Vagina (tissue), 2 donors: ENCODE measurements around the gene MAFF. TPM values are rescaled to one million over a fixed set of nuclear protein-coding genes. Genes with fewer than 3 reads are reported as not detected.

Experiments
- DNase-seq, 2 donors: peaks; one replicate each; pipeline ENCODE4 v3.0.0-alpha.2; 2017; ENCODE audit errors: extremely low spot score in 2 of 2
- H3K27ac ChIP-seq: fragments of 200-600 bp; sonication (generic); one replicate; pipeline ENCODE4 v1.5.1; 2019
- H3K27me3 ChIP-seq: fragments of 200-600 bp; sonication (generic); one replicate; pipeline ENCODE4 v1.5.1; 2019
- H3K36me3 ChIP-seq, 2 donors: fragments of 200-600 bp; sonication (generic); one replicate each; pipeline ENCODE4 v1.5.1; 2017 to 2019
- H3K4me1 ChIP-seq: fragments of 200-600 bp; sonication (generic); one replicate; pipeline ENCODE4 v1.5.1; 2019
- H3K4me3 ChIP-seq, 2 donors: fragments of 200-600 bp; sonication (generic); 1 replicate in 1 of 2; 2 replicates in 1 of 2; pipeline ENCODE4 v1.5.1; 2016 to 2019
- H3K9me3 ChIP-seq: fragments of 200-600 bp; sonication (generic); one replicate; pipeline ENCODE4 v1.5.1; 2019
- POLR2A ChIP-seq, 2 donors: fragments of 450-650 bp; IDR thresholded peaks; one replicate each; pipeline ENCODE4 v1.6.1; 2017; ENCODE audit warnings: antibody characterized with exemption in 2 of 2, mild to moderate bottlenecking in 2 of 2, moderate library complexity in 2 of 2
- POLR2AphosphoS5 ChIP-seq, 2 donors: sonication (generic); formaldehyde crosslinking; IDR thresholded peaks; one replicate each; pipeline ENCODE4 v1.9.0; 2017; ENCODE audit warnings: antibody characterized with exemption in 2 of 2, mild to moderate bottlenecking in 2 of 2, low read depth in 1 of 2; ENCODE audit not compliant: insufficient read depth in 1 of 2
- intact Hi-C: fragments of 100-400 bp; cut with DNase I; formaldehyde crosslinking; loops from one replicate; pipeline ENCODE4 v1.15.1; 2023
- total RNA-seq: library from RNA; depleted of rRNA; stranded (reverse); fragments of >200 nt; gene quantifications from one replicate; pipeline ENCODE4 v1.2.3, GENCODE V29; 2016
- TF ChIP-seq, protein P1 (sequence below), 3 experiments: fragments of 450-650 bp in 2 of 3; fragments of 200-600 bp in 1 of 3; sonication (generic) in 1 of 3; IDR thresholded peaks; one replicate each; pipeline ENCODE4 v1.5.1; 2017 to 2019; ENCODE audit warnings: antibody characterized with exemption in 3 of 3, mild to moderate bottlenecking in 2 of 3, moderate library complexity in 2 of 3

The MAFF gene
- total RNA-seq, 1 donor from 2014 or later: 90.6 TPM

DNA sequence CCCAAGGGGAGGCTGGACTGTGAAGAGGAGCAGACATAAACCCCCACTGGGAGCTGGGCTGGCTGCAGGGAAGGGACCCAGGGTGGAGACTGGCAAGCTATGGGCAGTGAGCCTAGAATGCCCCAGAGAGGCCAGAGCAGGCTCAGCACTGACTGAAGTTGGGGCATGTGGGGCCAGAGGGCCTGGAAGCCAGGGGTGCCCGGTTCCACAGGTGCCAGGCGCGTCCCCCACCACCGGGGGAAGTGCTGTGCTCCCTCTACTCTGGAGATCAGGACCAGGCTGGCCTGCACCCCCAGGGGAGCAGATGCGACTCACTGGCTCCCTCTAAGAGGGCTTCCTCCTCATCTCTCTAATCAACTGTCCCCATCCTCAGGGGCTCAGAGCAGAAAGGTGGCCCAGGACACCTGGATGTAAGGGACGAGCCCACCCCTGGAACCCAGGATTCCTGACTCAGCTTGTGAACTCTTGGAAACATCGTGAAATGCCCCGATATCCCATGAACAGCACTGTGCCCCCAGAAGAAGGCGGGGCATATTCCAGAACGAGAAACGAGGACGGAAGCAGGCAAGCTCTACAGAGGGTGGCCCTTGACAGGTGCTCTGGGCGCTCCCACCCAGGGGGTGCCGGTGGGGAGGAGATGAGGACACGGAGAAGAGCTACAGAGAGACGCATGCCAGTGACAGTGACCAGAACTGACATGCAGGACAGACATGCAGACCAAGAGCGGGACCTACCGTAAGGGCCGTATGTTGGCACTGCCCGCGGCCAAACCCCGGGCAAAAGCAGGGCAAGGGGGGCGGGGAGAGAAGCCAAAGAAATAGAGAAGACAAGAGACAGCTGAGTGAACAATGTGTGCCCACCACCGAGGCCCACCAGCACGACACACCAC lies 20.4 kb downstream of the MAFF start:
- intact Hi-C loops: no loop called here
- Histone ChIP-seq H3K36me3 (peaks cover 0 to 35% of the 10 kb centered on the region in 2 donors), H3K9me3 (no peaks in the 10 kb centered on the region), H3K27me3 (no peaks in the 10 kb centered on the region), H3K4me1 (peaks cover 57% of the 10 kb centered on the region), H3K27ac (peak overlapping the region; percentile 59), H3K4me3 (no peak overlapping the region)
- TF ChIP-seq, protein P1, sequence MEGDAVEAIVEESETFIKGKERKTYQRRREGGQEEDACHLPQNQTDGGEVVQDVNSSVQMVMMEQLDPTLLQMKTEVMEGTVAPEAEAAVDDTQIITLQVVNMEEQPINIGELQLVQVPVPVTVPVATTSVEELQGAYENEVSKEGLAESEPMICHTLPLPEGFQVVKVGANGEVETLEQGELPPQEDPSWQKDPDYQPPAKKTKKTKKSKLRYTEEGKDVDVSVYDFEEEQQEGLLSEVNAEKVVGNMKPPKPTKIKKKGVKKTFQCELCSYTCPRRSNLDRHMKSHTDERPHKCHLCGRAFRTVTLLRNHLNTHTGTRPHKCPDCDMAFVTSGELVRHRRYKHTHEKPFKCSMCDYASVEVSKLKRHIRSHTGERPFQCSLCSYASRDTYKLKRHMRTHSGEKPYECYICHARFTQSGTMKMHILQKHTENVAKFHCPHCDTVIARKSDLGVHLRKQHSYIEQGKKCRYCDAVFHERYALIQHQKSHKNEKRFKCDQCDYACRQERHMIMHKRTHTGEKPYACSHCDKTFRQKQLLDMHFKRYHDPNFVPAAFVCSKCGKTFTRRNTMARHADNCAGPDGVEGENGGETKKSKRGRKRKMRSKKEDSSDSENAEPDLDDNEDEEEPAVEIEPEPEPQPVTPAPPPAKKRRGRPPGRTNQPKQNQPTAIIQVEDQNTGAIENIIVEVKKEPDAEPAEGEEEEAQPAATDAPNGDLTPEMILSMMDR (IDR thresholded peaks at IDR 0.05): no peak
- no peak for TF ChIP-seq POLR2AphosphoS5 (IDR thresholded peaks at IDR 0.05; ENCODE audit: insufficient read depth in 1 of 2, low read depth in 1 of 2)
- no peak for TF ChIP-seq POLR2A (IDR thresholded peaks at IDR 0.05)
- DNase-seq: no peak

DNA sequence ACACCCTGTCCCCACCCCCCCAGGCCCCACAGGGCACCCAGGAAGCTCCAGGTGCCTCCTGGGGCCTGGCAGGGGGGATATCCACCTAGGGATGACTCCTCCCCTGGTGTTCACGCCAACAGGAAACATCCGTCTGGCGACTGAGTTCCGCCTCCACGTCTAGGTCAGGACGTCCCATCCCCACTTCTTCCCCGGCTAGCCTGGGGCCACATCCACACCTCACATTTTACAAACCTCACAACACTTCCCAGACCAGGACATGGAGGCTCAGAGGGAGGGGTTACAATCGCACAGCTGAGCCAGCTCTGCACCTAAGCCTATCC lies 21.0 kb downstream of the MAFF start:
- peaks cover 61% of the 10 kb centered on the region for H3K4me1 ChIP-seq
- no peak overlapping the region for H3K4me3 ChIP-seq
- intact Hi-C loops: no loop called here
- H3K27ac ChIP-seq: peak overlapping the region; percentile 59
- H3K9me3 ChIP-seq: no peaks in the 10 kb centered on the region
- peaks cover 0 to 35% of the 10 kb centered on the region in 2 donors for H3K36me3 ChIP-seq
- no peaks in the 10 kb centered on the region for H3K27me3 ChIP-seq
- no peak for DNase-seq
- TF ChIP-seq POLR2AphosphoS5 (IDR thresholded peaks at IDR 0.05; ENCODE audit: insufficient read depth in 1 of 2, low read depth in 1 of 2) (no peak), POLR2A (IDR thresholded peaks at IDR 0.05) (no peak)
- TF ChIP-seq, protein P1 (IDR thresholded peaks at IDR 0.05): no peak

DNA sequence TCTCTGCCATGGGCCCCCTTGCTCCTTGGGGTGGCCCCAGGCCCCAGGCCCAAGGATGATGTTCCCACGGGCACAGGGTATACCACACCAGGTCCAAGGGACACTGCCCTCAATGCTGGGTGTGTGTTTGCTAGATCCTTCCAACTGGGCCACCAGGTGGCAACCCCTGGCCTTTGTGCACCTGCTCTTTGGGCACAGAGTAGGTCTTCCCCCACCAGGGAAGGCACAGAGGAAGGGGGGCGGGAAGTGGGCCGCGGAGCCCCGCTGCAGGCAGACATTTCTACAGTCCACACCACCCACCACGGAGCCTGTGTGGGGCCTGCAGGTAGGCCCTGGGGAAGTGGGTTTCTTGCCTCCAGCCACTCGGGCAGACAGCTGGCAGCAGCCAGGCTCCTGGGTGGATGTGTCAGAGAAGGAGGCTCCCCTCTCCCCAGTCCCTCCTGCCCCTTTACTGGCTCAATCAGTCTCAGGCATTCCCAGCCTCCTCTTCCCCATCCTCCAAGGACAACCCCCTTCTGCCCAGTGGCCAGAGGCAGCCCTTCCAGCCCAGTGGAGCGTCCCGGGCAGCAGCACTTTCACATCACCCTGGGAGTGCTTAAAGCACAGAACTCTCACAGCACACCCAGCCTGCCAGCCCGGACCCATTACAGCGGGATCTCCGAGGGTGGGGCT lies 21.6 kb downstream of the MAFF start:
- DNase-seq: no peak
- no peak overlapping the region for H3K4me3 ChIP-seq
- TF ChIP-seq POLR2AphosphoS5 (IDR thresholded peaks at IDR 0.05; ENCODE audit: insufficient read depth in 1 of 2, low read depth in 1 of 2) (no peak), POLR2A (IDR thresholded peaks at IDR 0.05) (no peak)
- TF ChIP-seq, protein P1 (IDR thresholded peaks at IDR 0.05): no peak
- intact Hi-C loops: no loop called here
- peaks cover 0 to 35% of the 10 kb centered on the region in 2 donors for H3K36me3 ChIP-seq
- H3K27me3 ChIP-seq: no peaks in the 10 kb centered on the region
- H3K4me1 ChIP-seq: peaks cover 61% of the 10 kb centered on the region
- H3K9me3 ChIP-seq: no peaks in the 10 kb centered on the region
- peak overlapping the region; percentile 59 for H3K27ac ChIP-seq

DNA sequence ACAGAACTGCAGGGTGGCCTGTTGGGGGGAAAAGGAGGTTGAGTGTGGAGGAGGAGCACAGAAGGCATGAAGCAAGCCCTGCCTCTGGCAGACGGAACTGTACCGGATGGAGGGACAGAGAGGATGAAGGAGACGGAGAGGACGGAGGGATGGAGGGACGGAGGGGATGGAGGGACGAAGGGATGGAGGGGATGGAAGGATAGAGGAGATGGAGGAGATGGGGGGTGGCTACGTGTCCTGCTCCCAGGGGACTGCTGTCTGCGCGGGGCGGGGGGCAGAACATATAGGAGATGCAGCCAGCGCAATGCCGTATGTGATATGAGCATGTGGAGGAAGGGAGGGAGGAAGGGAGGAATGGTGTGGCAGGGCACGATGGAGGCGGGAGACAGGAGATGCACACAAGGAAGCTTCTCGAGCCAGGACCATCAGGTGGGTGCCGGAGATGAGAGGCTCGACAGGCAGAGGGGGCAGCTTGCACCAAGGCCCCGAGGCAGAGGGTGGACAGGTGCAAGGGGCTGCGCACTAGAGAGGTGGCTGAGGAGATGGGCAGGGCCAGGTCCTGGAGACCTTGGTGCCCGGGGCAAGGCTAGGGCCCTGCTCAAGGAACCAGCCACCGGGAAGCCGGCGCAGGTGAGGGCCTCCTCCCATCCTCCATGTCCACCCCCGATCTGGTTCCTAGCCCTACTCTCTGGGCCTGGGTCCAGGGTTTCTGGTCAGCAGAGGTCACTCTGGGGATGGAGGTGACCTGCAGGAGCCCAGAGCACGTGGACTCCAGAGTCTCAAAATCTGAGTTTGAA lies 25.3 kb downstream of the MAFF start:
- intact Hi-C loops: no loop called here
- DNase-seq: no peak
- Histone ChIP-seq H3K27me3 (no peaks in the 10 kb centered on the region), H3K4me1 (peaks cover 57% of the 10 kb centered on the region), H3K9me3 (no peaks in the 10 kb centered on the region), H3K27ac (peak overlapping the region; percentile 87), H3K36me3 (peaks cover 0 to 38% of the 10 kb centered on the region in 2 donors), H3K4me3 (no peak overlapping the region)
- no peak for TF ChIP-seq POLR2AphosphoS5 (IDR thresholded peaks at IDR 0.05; ENCODE audit: insufficient read depth in 1 of 2, low read depth in 1 of 2)
- TF ChIP-seq, protein P1 (IDR thresholded peaks at IDR 0.05): no peak
- no peak for TF ChIP-seq POLR2A (IDR thresholded peaks at IDR 0.05)
